Measurements from ENCODE around the gene JAM2. TPM values are rescaled to one million over a fixed set of nuclear protein-coding genes. Genes with fewer than 3 reads are reported as not detected.

The JAM2 gene
- total RNA-seq, 4 donors from 2014 or later: 27.6 to 85.5 (median 35.1) TPM

- TF ChIP-seq POLR2A (IDR thresholded peaks at IDR 0.05) (peak; percentile 17 to 34), CTCF (IDR thresholded peaks at IDR 0.05) (peak; percentile 19 to 61 (median 40))
- Histone ChIP-seq H3K27me3 (no peaks in the 10 kb centered on the region), H3K27ac (peak overlapping the region; percentile 93 to 97), H3K9me3 (no peaks in the 10 kb centered on the region), H3K4me1 (peaks cover 0 to 8% of the 10 kb centered on the region in 2 donors), H3K4me3 (peak overlapping the region; percentile 59 to 92), H3K36me3 (no peaks in the 10 kb centered on the region)
- peak; percentile 57 to 66 for DNase-seq
- intact Hi-C loops (cut with DNase I; ENCODE audit: low total_unique reads): no loop called here
These were observed 618 bp downstream of the JAM2 start for GRCh38 chr21:25639551-25640201.

- peak overlapping the region; percentile 59 to 92 for H3K4me3 ChIP-seq
- no peaks in the 10 kb centered on the region for H3K36me3 ChIP-seq
- H3K4me1 ChIP-seq: peaks cover 0 to 8% of the 10 kb centered on the region in 2 donors
- peak; percentile 38 to 43 for DNase-seq
- H3K27me3 ChIP-seq: no peaks in the 10 kb centered on the region
- no peaks in the 10 kb centered on the region for H3K9me3 ChIP-seq
- no peak for TF ChIP-seq POLR2A (IDR thresholded peaks at IDR 0.05)
- TF ChIP-seq CTCF (IDR thresholded peaks at IDR 0.05): no peak
- intact Hi-C loops (cut with DNase I; ENCODE audit: low total_unique reads): no loop called here
- H3K27ac ChIP-seq: peak overlapping the region; percentile 93 to 97
These were observed 1.3 kb downstream of the JAM2 start for GRCh38 chr21:25640202-25640942.

- Histone ChIP-seq H3K36me3 (no peaks in the 10 kb centered on the region), H3K27me3 (no peaks in the 10 kb centered on the region), H3K4me3 (peak overlapping the region; percentile 59 to 92), H3K4me1 (peaks cover 0 to 8% of the 10 kb centered on the region in 2 donors), H3K9me3 (no peaks in the 10 kb centered on the region), H3K27ac (peak overlapping the region; percentile 93 to 97)
- DNase-seq: no peak
- intact Hi-C loops (cut with DNase I; ENCODE audit: low total_unique reads): no loop called here
- TF ChIP-seq CTCF (IDR thresholded peaks at IDR 0.05): no peak
- TF ChIP-seq POLR2A (IDR thresholded peaks at IDR 0.05): no peak
These were observed 1.9 kb downstream of the JAM2 start for GRCh38 chr21:25640943-25641292.

GRCh38 chr21:25643486-25643885 lies 4.4 kb downstream of the JAM2 start:
- Histone ChIP-seq H3K4me1 (no peaks in the 10 kb centered on the region), H3K27ac (peak overlapping the region in 1 of 2 donors; percentile 44), H3K36me3 (no peaks in the 10 kb centered on the region), H3K4me3 (no peak overlapping the region), H3K27me3 (no peaks in the 10 kb centered on the region), H3K9me3 (no peaks in the 10 kb centered on the region)
- intact Hi-C loops (cut with DNase I; ENCODE audit: low total_unique reads): no loop called here
- TF ChIP-seq CTCF (IDR thresholded peaks at IDR 0.05): no peak
- no peak for TF ChIP-seq POLR2A (IDR thresholded peaks at IDR 0.05)
- no peak for DNase-seq

- intact Hi-C loops (cut with DNase I; ENCODE audit: low total_unique reads): no loop called here
- no peaks in the 10 kb centered on the region for H3K36me3 ChIP-seq
- H3K4me1 ChIP-seq: no peaks in the 10 kb centered on the region
- H3K4me3 ChIP-seq: no peak overlapping the region
- peak overlapping the region; percentile 23 to 67 for H3K27ac ChIP-seq
- no peaks in the 10 kb centered on the region for H3K9me3 ChIP-seq
- H3K27me3 ChIP-seq: no peaks in the 10 kb centered on the region
- TF ChIP-seq CTCF (IDR thresholded peaks at IDR 0.05) (no peak), POLR2A (IDR thresholded peaks at IDR 0.05) (no peak)
- no peak for DNase-seq
These were observed 7.4 kb downstream of the JAM2 start for GRCh38 chr21:25646474-25646873.
